Jurkat, Clone E6-1 (cell line): ENCODE results near the gene CDK17.
"Not testable (repeated sequence)": the region's sequence is repeated elsewhere in the genome, so short reads cannot be mapped to it uniquely, and the experiment has no call there.

Source experiments
- DNase-seq: peaks from one replicate; pipeline ENCODE4 v3.0.0-alpha.2; 2011; ENCODE audit warnings: low read depth, low spot score
- H3K4me3 ChIP-seq: 2 replicates; pipeline ENCODE4 v1.5.1; 2011; ENCODE audit warnings: mild to moderate bottlenecking, low read length, control low read depth, moderate library complexity

Gene CDK17

GRCh38 chr12:96397756-96398423 is 2.3 kb downstream of the CDK17 start:
- DNase-seq = no peak
- H3K4me3 ChIP-seq = no peak overlapping the region

GRCh38 chr12:96396914-96397313 is 3.3 kb downstream of the CDK17 start:
- H3K4me3 ChIP-seq = no peak overlapping the region

GRCh38 chr12:96396209-96396608 is 4.0 kb downstream of the CDK17 start:
- no peak overlapping the region for H3K4me3 ChIP-seq
- no peak for DNase-seq

More at GRCh38 chr12:96396914-96397313, 3.3 kb downstream of the CDK17 start:
- no peak for DNase-seq

GRCh38 chr12:96395236-96395635 is 5.0 kb downstream of the CDK17 start:
- no peak overlapping the region for H3K4me3 ChIP-seq
- no peak for DNase-seq

- H3K4me3 ChIP-seq, DNase-seq: not testable (repeated sequence)
Measured at GRCh38 chr12:96393229-96393628, 7.0 kb downstream of the CDK17 start.

- H3K4me3 ChIP-seq = no peak overlapping the region
- DNase-seq = no peak
Measured at GRCh38 chr12:96392397-96392796, 7.8 kb downstream of the CDK17 start.

- no peak overlapping the region for H3K4me3 ChIP-seq
- DNase-seq = no peak
Measured at GRCh38 chr12:96387981-96388380, 12.3 kb downstream of the CDK17 start.

GRCh38 chr12:96386794-96387193 is 13.4 kb downstream of the CDK17 start:
- H3K4me3 ChIP-seq = no peak overlapping the region
- no peak for DNase-seq

- DNase-seq = no peak
- H3K4me3 ChIP-seq = no peak overlapping the region
Measured at GRCh38 chr12:96383991-96384390, 16.2 kb downstream of the CDK17 start.

- no peak for DNase-seq
- no peak overlapping the region for H3K4me3 ChIP-seq
Measured at GRCh38 chr12:96383371-96383770, 16.9 kb downstream of the CDK17 start.

GRCh38 chr12:96379743-96380142 is 20.5 kb downstream of the CDK17 start:
- not testable (repeated sequence) for DNase-seq, H3K4me3 ChIP-seq

- H3K4me3 ChIP-seq = no peak overlapping the region
- DNase-seq = no peak
Measured at GRCh38 chr12:96378319-96378718, 21.9 kb downstream of the CDK17 start.

GRCh38 chr12:96376865-96377264 is 23.4 kb downstream of the CDK17 start:
- H3K4me3 ChIP-seq = no peak overlapping the region
- no peak for DNase-seq

- no peak overlapping the region for H3K4me3 ChIP-seq
- DNase-seq = no peak
Measured at GRCh38 chr12:96375841-96376604, 24.2 kb downstream of the CDK17 start.

- no peak overlapping the region for H3K4me3 ChIP-seq
- DNase-seq = no peak
Measured at GRCh38 chr12:96375170-96375569, 25.1 kb downstream of the CDK17 start.

- DNase-seq = no peak
- H3K4me3 ChIP-seq = no peak overlapping the region
Measured at GRCh38 chr12:96371790-96372699, 28.2 kb downstream of the CDK17 start.

GRCh38 chr12:96371138-96371789 is 29.0 kb downstream of the CDK17 start:
- no peak overlapping the region for H3K4me3 ChIP-seq
- no peak for DNase-seq

- H3K4me3 ChIP-seq = no peak overlapping the region
- no peak for DNase-seq
Measured at GRCh38 chr12:96368687-96369086, 31.6 kb downstream of the CDK17 start.

- DNase-seq = peak; percentile 15
- no peak overlapping the region for H3K4me3 ChIP-seq
Measured at GRCh38 chr12:96368233-96368632, 32.0 kb downstream of the CDK17 start.
